BLaER1 (cell line): ENCODE data around the gene KLF2.
A peak's percentile ranks its signal among the peaks of the same experiment; 100 is the strongest.

Source experiments
- H3K27ac ChIP-seq: shearing (Covaris generic); formaldehyde crosslinking; 2 replicates; pipeline ENCODE4 v1.8.1; 2022
- H3K27me3 ChIP-seq: shearing (Covaris generic); formaldehyde crosslinking; 2 replicates; pipeline ENCODE4 v1.8.1; 2022
- H3K36me3 ChIP-seq: shearing (Covaris generic); formaldehyde crosslinking; 2 replicates; pipeline ENCODE4 v1.8.1; 2022
- H3K4me1 ChIP-seq: shearing (Covaris generic); formaldehyde crosslinking; 2 replicates; pipeline ENCODE4 v1.8.1; 2022
- H3K4me2 ChIP-seq: shearing (Covaris generic); formaldehyde crosslinking; 2 replicates; pipeline ENCODE4 v1.8.1; 2022
- H3K4me3 ChIP-seq: shearing (Covaris generic); formaldehyde crosslinking; 2 replicates; pipeline ENCODE4 v1.8.1; 2022
- H3K9ac ChIP-seq: shearing (Covaris generic); formaldehyde crosslinking; 2 replicates; pipeline ENCODE4 v1.8.1; 2022
- H3K9me3 ChIP-seq: shearing (Covaris generic); formaldehyde crosslinking; 2 replicates; pipeline ENCODE4 v1.8.1; 2022
- H4K20me1 ChIP-seq: shearing (Covaris generic); formaldehyde crosslinking; 2 replicates; pipeline ENCODE4 v1.8.1; 2022
- Cebpa-rat ChIP-seq: shearing (Covaris generic); IDR thresholded peaks from 2 replicates; pipeline ENCODE4 v1.8.1; 2022

Gene KLF2

DNA sequence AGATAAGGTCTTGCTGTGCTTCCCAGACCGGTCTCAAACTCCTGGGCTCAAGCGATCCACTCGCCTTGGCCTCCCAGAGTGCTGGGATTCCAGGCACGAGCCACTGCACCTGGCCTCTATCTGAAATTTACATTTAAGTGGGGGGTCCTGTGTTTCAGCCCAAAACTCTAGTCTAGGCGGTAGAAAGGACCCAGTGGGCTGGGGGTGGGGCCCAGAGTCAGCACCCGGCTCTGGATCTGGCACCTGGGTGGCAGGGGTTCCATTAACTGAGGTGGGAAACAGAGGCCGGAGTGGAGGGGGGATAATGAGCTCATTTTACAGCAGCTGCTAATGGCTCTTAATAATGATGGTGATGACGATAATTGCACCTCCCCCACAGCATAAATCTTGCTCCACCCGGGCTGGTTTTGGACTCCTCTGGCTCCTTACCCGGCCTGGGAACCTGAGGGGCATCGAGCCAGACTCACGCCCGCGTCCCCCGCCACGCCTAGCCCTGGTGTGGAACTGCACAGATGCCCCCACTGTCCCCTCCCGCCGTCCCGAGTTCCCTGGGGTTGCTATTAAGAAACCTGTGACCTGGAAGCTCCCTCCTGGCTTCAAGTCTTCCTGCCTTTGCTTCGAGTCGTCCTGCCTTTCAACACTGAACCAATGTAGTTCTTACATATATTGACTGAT, 17.8 kb upstream of the KLF2 start:
- H3K27me3 ChIP-seq = no peaks in the 10 kb centered on the region
- TF ChIP-seq Cebpa-rat = no peak
- H3K27ac ChIP-seq = no peak overlapping the region
- peaks cover 21% of the 10 kb centered on the region for H3K4me1 ChIP-seq
- H4K20me1 ChIP-seq = no peaks in the 10 kb centered on the region
- no peak overlapping the region for H3K4me3 ChIP-seq
- no peak overlapping the region for H3K4me2 ChIP-seq
- H3K9ac ChIP-seq = no peak overlapping the region
- no peaks in the 10 kb centered on the region for H3K36me3 ChIP-seq
- no peaks in the 10 kb centered on the region for H3K9me3 ChIP-seq

DNA sequence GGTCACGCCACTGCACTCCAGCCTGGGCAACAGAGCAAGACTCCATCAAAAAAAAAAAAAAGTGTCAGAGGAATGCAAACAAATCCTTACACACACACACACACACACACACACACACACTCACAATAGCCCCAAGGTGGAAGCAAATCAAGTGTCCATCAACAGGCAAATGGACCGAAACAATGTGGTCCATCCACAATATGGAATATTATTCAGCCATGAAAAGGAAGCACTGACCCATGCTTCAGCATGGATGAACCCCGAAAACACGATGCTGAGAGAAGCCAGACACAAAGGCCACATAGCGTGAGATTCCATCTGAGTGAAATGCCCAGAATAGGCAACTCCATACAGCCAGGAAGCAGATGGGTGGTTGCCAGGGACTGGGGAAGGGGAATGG, 16.5 kb upstream of the KLF2 start:
- TF ChIP-seq Cebpa-rat = no peak

DNA sequence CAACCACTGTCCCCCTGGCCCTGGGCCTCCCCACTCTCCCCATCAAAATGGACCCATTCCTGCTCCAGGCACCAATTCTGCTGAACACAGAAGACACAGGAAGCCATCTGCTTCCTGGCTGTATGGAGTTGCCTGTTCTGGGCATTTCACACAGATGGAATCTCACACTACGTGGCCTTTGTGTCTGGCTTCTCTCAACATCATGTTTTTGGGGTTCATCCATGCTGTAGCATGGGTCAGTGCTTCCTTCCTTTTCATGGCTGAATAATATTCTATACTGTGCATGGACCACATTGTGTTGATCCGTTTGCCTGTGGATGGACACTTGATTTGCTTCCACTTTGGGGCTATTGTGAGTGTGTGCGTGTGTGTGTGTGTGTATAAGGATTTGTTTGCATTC, 15.0 kb upstream of the KLF2 start:
- Histone ChIP-seq H3K4me3 (no peak overlapping the region), H3K27me3 (no peaks in the 10 kb centered on the region), H4K20me1 (no peaks in the 10 kb centered on the region), H3K9me3 (no peaks in the 10 kb centered on the region), H3K9ac (no peak overlapping the region), H3K27ac (no peak overlapping the region), H3K4me2 (no peak overlapping the region), H3K36me3 (no peaks in the 10 kb centered on the region), H3K4me1 (peaks cover 4% of the 10 kb centered on the region; the same call in 1 of the 2 replicates)
- no peak for TF ChIP-seq Cebpa-rat

More for the DNA sequence above, 16.5 kb upstream of the KLF2 start:
- no peaks in the 10 kb centered on the region for H3K27me3 ChIP-seq
- H3K9me3 ChIP-seq = no peaks in the 10 kb centered on the region
- no peaks in the 10 kb centered on the region for H3K36me3 ChIP-seq
- H3K9ac ChIP-seq = no peak overlapping the region
- no peak overlapping the region for H3K4me3 ChIP-seq
- no peak overlapping the region for H3K27ac ChIP-seq
- no peak overlapping the region for H3K4me2 ChIP-seq
- peaks cover 9% of the 10 kb centered on the region; the same call in 1 of the 2 replicates for H3K4me1 ChIP-seq
- H4K20me1 ChIP-seq = no peaks in the 10 kb centered on the region

DNA sequence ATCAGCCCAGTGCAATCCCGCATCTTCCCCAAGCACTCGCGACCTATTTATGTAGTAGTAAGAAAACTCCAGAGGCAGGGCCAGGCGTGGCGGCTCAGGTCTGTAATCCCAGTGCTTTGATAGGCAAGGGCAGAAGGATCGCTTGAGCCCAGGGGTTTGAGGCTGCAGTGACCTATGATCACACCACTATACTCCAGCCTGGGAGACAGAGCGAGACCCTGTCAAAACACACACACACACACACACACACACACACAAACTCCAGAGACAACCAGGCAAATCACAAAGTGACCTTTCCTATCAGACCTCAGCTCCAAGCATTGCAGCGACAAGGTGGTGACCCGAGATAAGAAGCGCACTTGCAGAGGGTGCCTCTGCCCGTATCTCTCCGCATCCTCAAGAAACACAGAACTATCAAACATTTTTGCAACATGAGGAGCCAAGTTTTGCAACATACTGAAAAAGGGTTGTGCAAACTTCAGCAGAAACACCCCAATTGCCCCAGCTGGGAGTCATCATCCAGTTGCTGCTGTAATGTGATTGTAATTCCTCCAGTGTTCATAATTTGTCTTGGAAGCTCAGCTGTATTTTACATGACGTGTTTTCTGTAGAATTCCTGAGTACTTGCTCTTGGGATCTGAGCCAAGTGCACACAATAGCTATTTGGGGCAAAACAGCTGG, 8.7 kb upstream of the KLF2 start:
- peak overlapping the region; percentile 32 for H3K4me2 ChIP-seq
- no peaks in the 10 kb centered on the region for H4K20me1 ChIP-seq
- peaks cover 63% of the 10 kb centered on the region for H3K4me1 ChIP-seq
- H3K27ac ChIP-seq = peak overlapping the region; percentile 3; the same call in 1 of the 2 replicates
- no peaks in the 10 kb centered on the region for H3K27me3 ChIP-seq
- H3K9ac ChIP-seq = no peak overlapping the region
- H3K9me3 ChIP-seq = peaks cover 8% of the 10 kb centered on the region; the same call in 1 of the 2 replicates
- no peaks in the 10 kb centered on the region for H3K36me3 ChIP-seq
- TF ChIP-seq Cebpa-rat = no peak
- no peak overlapping the region for H3K4me3 ChIP-seq

DNA sequence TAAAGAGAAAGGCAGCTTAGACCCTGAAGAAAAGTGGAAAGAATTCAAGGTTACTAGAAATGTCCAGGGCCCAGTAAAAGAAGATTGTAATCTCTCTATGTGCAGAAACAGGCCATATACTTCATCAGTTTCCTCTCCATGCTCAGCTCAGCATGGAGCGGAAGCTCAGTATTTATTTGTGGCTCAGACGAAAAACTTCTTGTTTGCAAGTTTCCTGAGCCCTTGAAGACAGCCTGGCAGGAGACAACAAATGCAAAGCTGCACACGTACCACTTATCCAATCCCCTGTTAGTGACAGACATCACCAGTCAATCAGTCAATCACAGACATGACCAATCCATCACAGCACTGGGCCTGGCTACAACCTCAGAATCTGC, 8.1 kb upstream of the KLF2 start:
- no peaks in the 10 kb centered on the region for H3K27me3 ChIP-seq
- no peaks in the 10 kb centered on the region for H4K20me1 ChIP-seq
- peak overlapping the region; percentile 3; the same call in 1 of the 2 replicates for H3K27ac ChIP-seq
- H3K4me3 ChIP-seq = no peak overlapping the region; the same call in 1 of the 2 replicates
- H3K9me3 ChIP-seq = peaks cover 8% of the 10 kb centered on the region; the same call in 1 of the 2 replicates
- no peak overlapping the region for H3K9ac ChIP-seq
- peaks cover 64% of the 10 kb centered on the region for H3K4me1 ChIP-seq
- TF ChIP-seq Cebpa-rat = no peak
- H3K4me2 ChIP-seq = peak overlapping the region; percentile 32
- H3K36me3 ChIP-seq = no peaks in the 10 kb centered on the region

DNA sequence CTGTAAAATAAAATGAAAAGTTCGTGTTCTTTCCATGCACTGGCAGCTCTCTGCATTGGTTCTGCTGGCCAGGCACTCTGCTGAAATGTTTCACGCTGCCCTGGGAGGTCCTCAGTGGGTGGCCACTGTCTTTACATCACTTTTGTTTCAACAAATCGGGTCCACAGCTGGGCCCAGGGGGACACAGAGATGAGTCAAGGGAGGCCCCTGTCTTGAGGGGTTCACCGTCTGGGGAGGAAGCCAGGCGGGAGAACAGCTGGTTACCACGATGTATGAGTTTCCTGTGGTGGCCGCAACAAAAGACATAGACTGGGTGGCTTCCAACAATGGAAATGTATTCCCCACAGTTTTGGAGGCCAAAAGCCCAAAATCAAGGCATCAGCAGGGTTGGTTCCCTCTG, 5.1 kb upstream of the KLF2 start:
- H3K27me3 ChIP-seq = peaks cover 9% of the 10 kb centered on the region; the same call in 1 of the 2 replicates
- no peak for TF ChIP-seq Cebpa-rat
- H3K36me3 ChIP-seq = no peaks in the 10 kb centered on the region
- no peak overlapping the region for H3K27ac ChIP-seq
- no peaks in the 10 kb centered on the region for H4K20me1 ChIP-seq
- peak overlapping the region; percentile 61 for H3K4me2 ChIP-seq
- H3K4me3 ChIP-seq = no peak overlapping the region
- H3K9ac ChIP-seq = no peak overlapping the region
- peaks cover 91% of the 10 kb centered on the region for H3K4me1 ChIP-seq
- peaks cover 8% of the 10 kb centered on the region; the same call in 1 of the 2 replicates for H3K9me3 ChIP-seq

DNA sequence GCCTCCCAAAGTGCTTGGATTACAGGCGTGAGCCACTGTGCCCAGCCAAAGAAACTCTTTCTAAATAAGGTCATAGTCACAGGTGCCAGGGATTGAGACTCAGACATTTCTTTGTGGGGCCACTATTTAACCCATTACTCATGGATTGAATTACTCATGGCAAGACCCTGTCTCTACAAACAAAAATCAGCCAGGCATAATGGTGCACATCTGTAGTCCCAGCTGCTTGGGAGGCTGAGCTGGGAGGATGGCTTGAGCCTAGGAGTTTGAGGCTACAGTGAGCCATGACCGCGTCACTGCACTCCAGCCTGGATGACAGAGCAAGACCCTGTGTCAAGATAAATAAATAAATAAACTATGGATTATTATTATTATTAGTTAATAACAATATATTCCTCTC, 3.6 kb upstream of the KLF2 start:
- Histone ChIP-seq H3K9ac (no peak overlapping the region), H3K4me1 (peaks cover 88% of the 10 kb centered on the region)
- TF ChIP-seq Cebpa-rat = no peak

DNA sequence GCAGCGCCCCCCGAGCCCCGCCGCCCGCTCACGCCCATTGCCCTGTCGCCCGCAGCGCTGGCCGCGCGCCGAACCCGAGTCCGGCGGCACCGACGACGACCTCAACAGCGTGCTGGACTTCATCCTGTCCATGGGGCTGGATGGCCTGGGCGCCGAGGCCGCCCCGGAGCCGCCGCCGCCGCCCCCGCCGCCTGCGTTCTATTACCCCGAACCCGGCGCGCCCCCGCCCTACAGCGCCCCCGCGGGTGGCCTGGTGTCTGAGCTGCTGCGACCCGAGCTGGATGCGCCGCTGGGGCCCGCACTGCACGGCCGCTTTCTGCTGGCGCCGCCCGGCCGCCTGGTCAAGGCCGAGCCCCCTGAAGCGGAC, 518 bp downstream of the KLF2 start:
- H3K36me3 ChIP-seq = peaks cover 4% of the 10 kb centered on the region; the same call in 1 of the 2 replicates
- H3K27ac ChIP-seq = peak overlapping the region; percentile 79
- peaks cover 86% of the 10 kb centered on the region for H3K4me1 ChIP-seq
- peaks cover 44% of the 10 kb centered on the region for H4K20me1 ChIP-seq
- H3K4me2 ChIP-seq = peak overlapping the region; percentile 96
- peak overlapping the region; percentile 75 for H3K4me3 ChIP-seq
- no peak for TF ChIP-seq Cebpa-rat
- H3K9ac ChIP-seq = peak overlapping the region; percentile 82
- no peaks in the 10 kb centered on the region for H3K9me3 ChIP-seq
- H3K27me3 ChIP-seq = peaks cover 25% of the 10 kb centered on the region

More for the DNA sequence above, 3.6 kb upstream of the KLF2 start:
- H3K4me3 ChIP-seq = no peak overlapping the region
- H4K20me1 ChIP-seq = peaks cover 12% of the 10 kb centered on the region
- H3K4me2 ChIP-seq = no peak overlapping the region
- no peak overlapping the region for H3K27ac ChIP-seq
- H3K36me3 ChIP-seq = no peaks in the 10 kb centered on the region
- peaks cover 8% of the 10 kb centered on the region; the same call in 1 of the 2 replicates for H3K9me3 ChIP-seq
- H3K27me3 ChIP-seq = peaks cover 22% of the 10 kb centered on the region

DNA sequence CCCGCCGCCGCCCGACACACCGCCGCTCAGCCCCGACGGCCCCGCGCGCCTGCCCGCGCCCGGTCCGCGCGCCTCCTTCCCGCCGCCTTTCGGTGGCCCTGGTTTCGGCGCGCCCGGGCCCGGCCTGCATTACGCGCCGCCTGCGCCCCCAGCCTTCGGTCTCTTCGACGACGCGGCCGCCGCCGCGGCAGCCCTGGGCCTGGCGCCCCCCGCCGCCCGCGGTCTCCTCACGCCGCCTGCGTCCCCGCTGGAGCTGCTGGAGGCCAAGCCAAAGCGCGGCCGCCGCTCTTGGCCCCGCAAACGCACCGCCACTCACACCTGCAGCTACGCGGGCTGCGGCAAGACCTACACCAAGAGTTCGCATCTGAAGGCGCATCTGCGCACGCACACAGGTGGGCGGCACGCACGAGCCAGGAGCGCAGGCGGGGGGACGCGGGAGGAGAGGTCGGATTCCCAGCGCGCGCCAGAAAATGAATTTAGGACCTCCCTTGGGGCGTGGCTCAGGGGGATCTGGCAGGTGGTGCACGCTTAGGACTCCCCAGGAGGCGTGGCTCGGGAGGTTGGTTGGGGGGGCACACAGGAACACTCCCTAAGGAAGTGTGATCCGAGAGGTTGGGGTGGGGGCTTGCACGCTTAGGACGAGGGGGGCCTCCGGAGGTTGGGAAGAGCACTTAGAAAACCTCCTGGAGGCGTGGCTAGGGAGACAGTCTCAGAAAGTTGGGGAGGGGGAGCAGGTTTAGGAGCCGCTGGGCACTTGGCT, 1.2 kb downstream of the KLF2 start:
- Histone ChIP-seq H3K4me2 (peak overlapping the region; percentile 96), H4K20me1 (peaks cover 44% of the 10 kb centered on the region), H3K27me3 (peaks cover 25% of the 10 kb centered on the region), H3K9me3 (no peaks in the 10 kb centered on the region), H3K27ac (peak overlapping the region; percentile 79), H3K9ac (peak overlapping the region; percentile 82), H3K4me3 (peak overlapping the region; percentile 75), H3K36me3 (peaks cover 4% of the 10 kb centered on the region; the same call in 1 of the 2 replicates), H3K4me1 (peaks cover 84% of the 10 kb centered on the region)
- TF ChIP-seq Cebpa-rat = no peak
